Gastroesophageal sphincter (tissue), 3 donors: ENCODE results near the gene CLCC1.

ENCODE experiments used
- CTCF ChIP-seq, 4 experiments: fragments of 200-600 bp in 2 of 4; fragments of 450-650 bp in 2 of 4; sonication (generic) in 1 of 4; IDR thresholded peaks; one replicate each; pipeline ENCODE4 v1.5.1; 2017 to 2019; ENCODE audit warnings: antibody characterized with exemption in 4 of 4, mild to moderate bottlenecking in 2 of 4, moderate library complexity in 2 of 4
- EP300 ChIP-seq: sonication (generic); formaldehyde crosslinking; IDR thresholded peaks from one replicate; pipeline ENCODE4 v1.6.1; 2017; ENCODE audit warnings: antibody characterized with exemption, mild to moderate bottlenecking
- POLR2A ChIP-seq, 2 donors: fragments of 450-650 bp; IDR thresholded peaks; one replicate each; pipeline ENCODE4 v1.6.1; 2017; ENCODE audit warnings: antibody characterized with exemption in 2 of 2, mild to moderate bottlenecking in 2 of 2, moderate library complexity in 1 of 2

GRCh38 chr1:108955881-108956280, 7.4 kb downstream of the CLCC1 start:
- TF ChIP-seq CTCF (IDR thresholded peaks at IDR 0.05): no peak
- TF ChIP-seq EP300: no peak
- no peak for TF ChIP-seq POLR2A (IDR thresholded peaks at IDR 0.05)
